Stomach (tissue), 4 donors: Measurements from ENCODE around the gene CRYBA4.

ENCODE experiments used
- CTCF ChIP-seq, 7 experiments: fragments of 450-650 bp in 4 of 7; fragments of 200-600 bp in 3 of 7; sonication (generic) in 3 of 7; IDR thresholded peaks; one replicate each; pipeline ENCODE4 v1.5.1; 2016 to 2019; ENCODE audit warnings: antibody characterized with exemption in 7 of 7, control low read depth in 2 of 7, mild to moderate bottlenecking in 1 of 7
- EP300 ChIP-seq: sonication (generic); formaldehyde crosslinking; IDR thresholded peaks from one replicate; pipeline ENCODE4 v1.6.1; 2017; ENCODE audit warnings: antibody characterized with exemption
- POLR2A ChIP-seq, 4 donors: fragments of 450-650 bp; IDR thresholded peaks; one replicate each; pipeline ENCODE4 v1.6.1; 2016; ENCODE audit warnings: antibody characterized with exemption in 4 of 4, control low read depth in 2 of 4, mild to moderate bottlenecking in 1 of 4, moderate library complexity in 1 of 4
- POLR2AphosphoS5 ChIP-seq, 3 donors: sonication (generic); formaldehyde crosslinking; IDR thresholded peaks; one replicate each; pipeline ENCODE4 v1.6.1; 2016; ENCODE audit warnings: antibody characterized with exemption in 3 of 3

GRCh38 chr22:26587991-26588613, 33.7 kb upstream of the CRYBA4 start:
- TF ChIP-seq CTCF (IDR thresholded peaks at IDR 0.05) (no peak), POLR2AphosphoS5 (IDR thresholded peaks at IDR 0.05) (no peak), POLR2A (IDR thresholded peaks at IDR 0.05) (no peak), EP300 (no peak)
